ENCODE data around the gene SBF2.
A peak's percentile ranks its signal among the peaks of the same experiment; 100 is the strongest.
"Not testable (repeated sequence)": the region's sequence is repeated elsewhere in the genome, so short reads cannot be mapped to it uniquely, and the experiment has no call there.

The SBF2 gene

GRCh38 chr11:9756878-9757277 is 537.1 kb downstream of the SBF2 start:
- DNase-seq: no peak

GRCh38 chr11:9756461-9756860 is 537.6 kb downstream of the SBF2 start:
- DNase-seq: no peak

- no peak for DNase-seq
Observed at GRCh38 chr11:9755561-9756185, 538.3 kb downstream of the SBF2 start.

GRCh38 chr11:9754010-9754471 is 540.0 kb downstream of the SBF2 start:
- DNase-seq: no peak

GRCh38 chr11:9753021-9753420 is 541.0 kb downstream of the SBF2 start:
- DNase-seq: no peak

GRCh38 chr11:9752091-9752490 is 541.9 kb downstream of the SBF2 start:
- no peak for DNase-seq

- no peak for DNase-seq
Observed at GRCh38 chr11:9750551-9750950, 543.5 kb downstream of the SBF2 start.

GRCh38 chr11:9748361-9748970 is 545.6 kb downstream of the SBF2 start:
- peak in 33 of 51 donors; percentile 11 to 71 (median 41) for DNase-seq

GRCh38 chr11:9747828-9748227 is 546.2 kb downstream of the SBF2 start:
- no peak for DNase-seq

- DNase-seq: no peak
Observed at GRCh38 chr11:9747229-9747628, 546.8 kb downstream of the SBF2 start.

GRCh38 chr11:9745411-9746211 is 548.4 kb downstream of the SBF2 start:
- no peak for DNase-seq

GRCh38 chr11:9743512-9743911 is 550.5 kb downstream of the SBF2 start:
- DNase-seq: not testable (repeated sequence)

GRCh38 chr11:9741260-9741659 is 552.8 kb downstream of the SBF2 start:
- no peak for DNase-seq

GRCh38 chr11:9740202-9740883 is 553.7 kb downstream of the SBF2 start:
- DNase-seq: no peak

- DNase-seq: no peak
Observed at GRCh38 chr11:9739123-9739900, 554.7 kb downstream of the SBF2 start.

- no peak for DNase-seq
Observed at GRCh38 chr11:9738707-9739106, 555.3 kb downstream of the SBF2 start.

- peak in 7 of 51 donors; percentile 6 to 28 (median 24) for DNase-seq
Observed at GRCh38 chr11:9738116-9738515, 555.9 kb downstream of the SBF2 start.

- DNase-seq: no peak
Observed at GRCh38 chr11:9736365-9736764, 557.7 kb downstream of the SBF2 start.

GRCh38 chr11:9735919-9736318 is 558.1 kb downstream of the SBF2 start:
- no peak for DNase-seq

- no peak for DNase-seq
Observed at GRCh38 chr11:9735236-9735635, 558.8 kb downstream of the SBF2 start.

GRCh38 chr11:9733212-9733611 is 560.8 kb downstream of the SBF2 start:
- DNase-seq: no peak
